HG03342 (cell line): ENCODE data around the gene CDH4.

Experiments
- ATAC-seq: cut with Tn5 transposase; IDR thresholded peaks from one replicate; pipeline ENCODE4 v1.9.1; 2021; ENCODE audit warnings: mild to moderate bottlenecking, moderate library complexity; ENCODE audit not compliant: unreplicated experiment

The CDH4 gene

GRCh38 chr20:61722146-61722678 lies 470.2 kb downstream of the CDH4 start:
- no peak for ATAC-seq

GRCh38 chr20:61723529-61724257 lies 471.6 kb downstream of the CDH4 start:
- no peak for ATAC-seq

DNA sequence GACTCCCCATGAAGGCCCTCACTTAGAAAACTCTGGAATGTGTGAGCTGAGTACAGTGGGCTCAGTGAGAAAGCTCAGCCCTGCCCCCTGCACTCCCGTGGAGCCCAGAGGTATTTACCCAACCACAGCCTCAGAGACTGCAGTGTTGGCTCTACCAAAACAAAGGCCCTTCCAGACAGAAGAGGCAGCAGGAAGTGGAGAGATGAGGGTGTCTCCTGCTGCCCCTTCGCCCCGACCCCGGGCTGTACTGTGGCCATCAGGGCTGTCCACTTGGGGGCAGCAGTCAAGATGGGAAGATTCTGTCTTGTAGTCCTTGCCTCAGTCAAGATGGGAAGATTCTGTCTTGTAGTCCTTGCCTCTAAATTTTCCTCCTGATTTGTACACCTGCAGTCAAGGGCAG lies 472.3 kb downstream of the CDH4 start:
- no peak for ATAC-seq

DNA sequence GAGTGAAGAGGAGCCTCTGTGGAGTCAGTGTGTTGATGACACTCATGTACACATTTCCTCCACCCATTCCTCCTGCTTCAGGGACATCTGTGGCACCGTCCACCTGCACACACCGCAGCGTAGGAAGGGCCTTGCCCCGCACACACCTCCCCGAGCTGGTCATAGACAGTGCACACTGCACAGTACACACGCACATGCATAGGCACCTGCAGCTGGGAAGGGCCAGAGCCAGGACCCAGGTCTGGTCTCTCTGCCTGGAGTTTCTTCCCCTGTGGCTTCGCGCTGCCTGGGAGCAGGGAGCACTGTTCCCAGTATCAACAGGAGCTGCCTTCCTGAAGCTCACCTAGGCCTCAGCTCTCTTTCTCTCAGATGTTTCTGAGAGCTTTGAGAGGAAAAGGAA lies 473.1 kb downstream of the CDH4 start:
- no peak for ATAC-seq

DNA sequence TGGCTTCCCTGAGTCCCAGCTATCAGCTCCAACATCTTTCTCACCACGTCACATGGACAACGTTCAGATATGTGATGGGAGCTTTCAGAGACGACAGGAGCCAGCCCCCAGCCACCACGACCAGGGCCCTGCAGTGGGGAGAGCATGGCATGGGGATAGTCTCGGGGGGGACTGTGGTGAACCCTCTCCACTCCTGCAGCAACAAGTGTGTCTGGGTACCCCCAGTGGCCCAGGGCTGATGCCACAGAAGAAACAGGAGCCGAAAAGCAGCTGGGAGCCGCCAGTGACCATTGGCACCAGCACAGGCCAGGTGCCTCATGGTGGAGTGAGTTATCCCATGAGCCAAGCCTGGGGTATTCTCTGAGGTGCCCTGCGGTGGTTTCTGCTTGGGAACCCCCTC lies 473.9 kb downstream of the CDH4 start:
- ATAC-seq = no peak

GRCh38 chr20:61726979-61727378 lies 474.9 kb downstream of the CDH4 start:
- ATAC-seq = no peak

- no peak for ATAC-seq
These were observed 475.7 kb downstream of the CDH4 start for GRCh38 chr20:61727761-61728160.

DNA sequence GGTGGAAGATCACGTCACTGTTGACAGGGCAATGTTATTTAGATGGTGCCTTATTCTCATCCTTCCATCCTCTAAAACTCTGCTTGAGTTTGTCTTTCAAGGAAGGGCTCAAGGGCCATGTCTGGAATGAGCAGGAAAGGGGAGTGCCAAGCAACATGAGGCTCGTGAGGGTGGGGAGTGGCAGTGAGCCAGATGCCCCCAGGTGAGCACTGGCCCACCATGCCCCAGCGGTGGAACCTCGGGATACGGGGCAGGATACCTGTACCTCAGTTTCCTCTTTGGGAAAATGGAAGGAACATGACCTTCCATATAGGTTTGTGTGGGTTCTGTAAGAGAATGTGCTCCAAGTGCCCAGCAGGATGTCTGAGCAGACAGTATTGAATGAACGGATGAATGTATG lies 476.3 kb downstream of the CDH4 start:
- no peak for ATAC-seq

- ATAC-seq = no peak
These were observed 477.0 kb downstream of the CDH4 start for GRCh38 chr20:61728786-61729770.

- no peak for ATAC-seq
These were observed 478.7 kb downstream of the CDH4 start for GRCh38 chr20:61730631-61731362.

GRCh38 chr20:61731363-61732181 lies 479.5 kb downstream of the CDH4 start:
- no peak for ATAC-seq

DNA sequence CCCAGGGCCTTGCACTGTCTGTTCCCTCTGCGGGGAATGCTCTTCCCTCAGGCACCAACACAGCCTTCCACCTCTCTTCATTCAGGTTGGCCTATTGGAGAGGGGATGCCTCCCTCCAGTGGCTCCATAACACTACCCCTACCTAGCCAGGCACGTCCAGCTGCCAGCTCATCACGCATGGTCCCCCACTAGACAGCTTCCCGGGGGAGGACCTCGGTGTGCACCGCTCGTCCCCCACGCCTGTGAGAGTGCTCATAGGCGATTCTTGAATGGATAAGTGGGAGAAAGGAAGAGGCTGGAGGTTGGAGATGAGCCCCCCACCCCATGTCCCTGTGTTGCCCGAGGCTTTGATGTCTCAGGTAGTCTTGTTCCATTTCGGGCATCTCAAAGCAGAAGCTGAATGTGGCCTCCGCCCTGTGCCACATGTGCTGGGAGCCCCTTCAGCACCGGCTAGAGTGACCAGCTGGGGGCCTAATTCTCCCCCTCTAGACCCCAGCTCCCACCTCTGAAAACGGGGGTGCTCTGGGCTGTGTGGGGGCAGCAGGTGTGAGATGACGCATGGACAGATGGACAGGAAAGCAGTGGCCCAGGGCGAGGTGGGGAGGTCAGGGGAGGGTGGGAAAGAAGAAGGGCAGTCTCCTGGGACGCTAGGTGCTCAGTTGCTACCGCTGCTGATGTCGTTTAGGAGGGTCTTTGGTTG lies 480.6 kb downstream of the CDH4 start:
- no peak for ATAC-seq

DNA sequence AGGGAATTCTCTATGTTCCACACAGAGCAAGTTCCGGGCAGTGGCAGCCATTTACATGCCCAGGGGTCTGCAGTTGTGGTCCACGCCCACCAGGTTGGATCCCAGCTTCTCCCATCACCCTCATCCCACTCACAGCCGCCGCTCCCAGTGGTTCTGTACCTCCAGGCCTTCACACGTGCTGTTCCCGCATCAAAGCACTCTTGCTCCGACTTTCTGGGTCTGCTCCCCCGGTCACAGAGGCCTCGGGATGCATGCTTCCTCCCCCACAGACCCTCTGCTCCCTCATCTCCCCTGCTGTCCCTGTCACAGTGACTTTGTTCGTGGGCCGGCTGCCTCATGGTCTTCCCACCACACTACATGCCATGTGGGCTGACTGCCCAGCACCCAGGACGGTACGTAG lies 481.2 kb downstream of the CDH4 start:
- no peak for ATAC-seq

GRCh38 chr20:61733891-61734732 lies 482.1 kb downstream of the CDH4 start:
- no peak for ATAC-seq

GRCh38 chr20:61734733-61735502 lies 482.9 kb downstream of the CDH4 start:
- ATAC-seq = no peak

DNA sequence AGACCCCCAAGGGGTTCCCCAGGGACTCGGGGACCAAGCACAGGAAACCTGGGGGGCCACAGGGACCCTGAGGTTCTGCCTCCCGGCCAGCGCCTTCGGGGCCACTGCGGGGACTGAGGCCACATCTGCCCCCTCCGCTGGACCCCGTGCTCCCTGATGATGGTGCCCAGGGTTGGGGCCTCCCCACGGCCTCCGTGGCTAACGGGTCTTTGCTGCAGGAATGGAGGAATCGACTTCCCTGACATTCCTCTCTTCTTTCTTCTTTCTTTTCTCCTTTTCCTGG lies 483.4 kb downstream of the CDH4 start:
- no peak for ATAC-seq

- no peak for ATAC-seq
These were observed 484.1 kb downstream of the CDH4 start for GRCh38 chr20:61736001-61736635.
